CD4-positive, alpha-beta T cell treated with Interleukin-6 for 4 hours (primary cell): ENCODE measurements around the gene LYZL6.
A peak's percentile ranks its signal among the peaks of the same experiment; 100 is the strongest.
"Not testable (repeated sequence)": the region's sequence is repeated elsewhere in the genome, so short reads cannot be mapped to it uniquely, and the experiment has no call there.

Source experiments
- DNase-seq: peaks from one replicate; pipeline ENCODE4 v3.0.0-alpha.2; 2020; ENCODE audit warnings: mixed read lengths

LYZL6 gene

GRCh38 chr17:35906191-35906925, 37.2 kb downstream of the LYZL6 start:
- DNase-seq, result no peak

GRCh38 chr17:35903451-35903850, 40.1 kb downstream of the LYZL6 start:
- DNase-seq, result no peak

DNA sequence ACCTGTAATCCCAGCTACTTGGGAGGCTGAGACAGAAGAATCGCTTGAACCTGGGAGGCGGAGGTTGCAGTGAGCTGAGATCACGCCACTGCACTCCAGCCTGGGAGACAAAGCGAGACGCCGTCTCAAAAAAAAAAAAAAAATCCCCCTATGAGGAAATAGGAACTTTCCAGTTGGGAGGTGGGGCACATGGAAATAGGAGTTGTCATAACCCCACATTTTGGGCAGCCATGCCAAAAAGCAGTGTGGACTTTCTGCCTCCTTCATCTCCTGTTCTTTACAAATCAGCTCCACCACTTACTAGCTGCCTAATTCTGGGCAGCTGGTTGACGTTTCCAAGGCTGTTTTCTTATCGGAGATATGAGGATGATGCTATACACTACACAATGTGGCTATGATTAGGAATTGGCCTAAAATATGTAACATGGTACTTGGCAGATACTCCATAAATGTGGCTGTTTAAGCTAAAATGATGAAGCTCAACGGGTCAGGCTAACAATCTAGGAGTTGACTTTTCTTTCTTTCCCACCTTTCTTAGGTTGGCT, 41.8 kb downstream of the LYZL6 start:
- DNase-seq, result no peak

DNA sequence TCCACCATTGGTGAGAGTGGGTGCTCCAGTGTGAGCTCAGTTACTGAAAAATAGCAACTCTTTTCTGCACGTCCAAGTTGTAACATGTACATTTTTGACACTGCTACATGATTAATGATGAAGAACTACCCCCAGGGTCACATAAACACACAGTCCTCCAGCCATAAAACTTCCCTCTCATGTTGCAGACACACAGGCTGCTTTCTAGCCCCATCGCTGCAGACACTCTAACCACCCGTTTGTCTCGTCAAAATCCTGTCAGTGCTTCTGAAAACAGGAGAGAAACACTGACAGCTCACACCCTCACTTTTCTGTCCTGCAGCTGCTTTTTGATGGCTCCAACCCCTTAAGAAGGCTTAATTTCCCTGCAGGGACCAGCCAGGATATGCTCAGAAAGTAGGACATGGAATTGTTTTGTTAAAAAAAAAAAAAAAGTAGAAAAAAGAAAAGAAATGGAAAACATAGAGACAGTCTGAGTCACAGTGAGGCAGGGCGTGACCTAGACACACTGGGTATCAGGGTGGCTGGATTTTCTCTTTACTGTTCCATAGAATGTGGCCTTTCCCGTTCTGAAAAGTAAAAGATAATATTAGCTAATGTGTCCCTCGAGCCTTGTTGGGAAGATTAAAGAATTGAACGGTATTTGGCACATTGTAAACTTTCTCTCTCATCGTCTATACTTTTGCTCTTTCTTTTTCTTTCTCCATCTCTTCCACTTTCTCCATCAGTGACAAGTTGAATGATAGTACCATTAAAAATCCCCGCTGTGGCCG, 42.6 kb downstream of the LYZL6 start:
- peak; percentile 39 for DNase-seq

- peak; percentile 37 for DNase-seq
Measured at GRCh38 chr17:35900280-35900679, 43.2 kb downstream of the LYZL6 start.

DNA sequence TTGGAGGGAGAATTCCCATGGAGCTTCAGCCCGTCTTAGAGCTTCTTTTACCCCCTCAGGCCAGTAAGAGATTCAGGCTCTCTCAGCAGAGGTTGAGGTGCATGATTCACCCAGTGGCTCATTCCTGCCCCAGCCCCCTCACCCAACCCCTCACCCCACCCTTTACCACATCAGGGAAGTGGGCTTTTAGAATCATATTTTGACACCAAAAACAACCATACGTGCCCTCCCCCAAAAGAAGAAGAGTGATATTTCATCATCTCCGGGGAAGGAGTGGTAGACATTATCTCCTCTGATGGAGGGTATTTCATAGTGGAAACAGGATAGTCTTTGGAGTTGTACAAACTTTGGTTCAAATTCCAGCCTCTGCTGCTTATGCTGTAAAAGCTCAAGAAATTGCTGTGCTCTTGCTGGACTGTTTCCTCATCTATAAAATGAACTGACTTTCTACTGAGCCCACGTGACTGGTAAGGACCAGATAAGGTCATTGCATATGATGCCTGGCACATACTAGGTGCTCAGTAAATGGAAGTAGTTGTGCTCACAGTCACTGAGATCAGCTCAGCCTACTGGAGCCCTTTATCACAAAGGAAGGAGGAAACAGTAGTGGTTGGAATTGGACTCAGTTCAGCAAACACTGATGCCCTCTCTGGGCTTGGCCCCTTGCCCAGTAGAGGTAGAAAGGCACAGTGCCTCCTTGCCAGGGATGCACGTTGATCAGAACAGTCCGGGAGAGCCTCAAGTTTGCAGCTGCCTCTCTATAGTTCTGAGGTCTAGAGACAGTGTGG, 45.0 kb downstream of the LYZL6 start:
- peak; percentile 58 for DNase-seq

DNA sequence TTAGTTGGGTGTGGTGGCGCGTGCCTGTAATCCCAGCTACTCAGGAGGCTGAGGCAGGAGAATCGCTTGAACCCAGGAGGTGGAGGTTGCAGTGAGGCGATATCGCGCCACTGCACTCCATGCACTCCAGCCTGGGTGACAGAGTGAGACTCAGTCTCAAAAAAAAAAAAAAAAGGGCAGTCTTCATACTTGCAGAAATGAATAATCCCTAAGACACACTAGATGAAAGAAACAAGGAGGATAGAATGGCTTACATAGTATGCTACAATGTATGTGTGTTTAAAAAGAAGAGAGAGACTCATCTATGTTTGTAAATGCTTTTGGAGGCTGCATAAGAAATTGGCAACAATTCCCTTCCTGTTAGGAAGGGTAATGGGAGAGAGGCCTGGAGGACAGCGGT, 45.7 kb downstream of the LYZL6 start:
- not testable (repeated sequence) for DNase-seq

DNA sequence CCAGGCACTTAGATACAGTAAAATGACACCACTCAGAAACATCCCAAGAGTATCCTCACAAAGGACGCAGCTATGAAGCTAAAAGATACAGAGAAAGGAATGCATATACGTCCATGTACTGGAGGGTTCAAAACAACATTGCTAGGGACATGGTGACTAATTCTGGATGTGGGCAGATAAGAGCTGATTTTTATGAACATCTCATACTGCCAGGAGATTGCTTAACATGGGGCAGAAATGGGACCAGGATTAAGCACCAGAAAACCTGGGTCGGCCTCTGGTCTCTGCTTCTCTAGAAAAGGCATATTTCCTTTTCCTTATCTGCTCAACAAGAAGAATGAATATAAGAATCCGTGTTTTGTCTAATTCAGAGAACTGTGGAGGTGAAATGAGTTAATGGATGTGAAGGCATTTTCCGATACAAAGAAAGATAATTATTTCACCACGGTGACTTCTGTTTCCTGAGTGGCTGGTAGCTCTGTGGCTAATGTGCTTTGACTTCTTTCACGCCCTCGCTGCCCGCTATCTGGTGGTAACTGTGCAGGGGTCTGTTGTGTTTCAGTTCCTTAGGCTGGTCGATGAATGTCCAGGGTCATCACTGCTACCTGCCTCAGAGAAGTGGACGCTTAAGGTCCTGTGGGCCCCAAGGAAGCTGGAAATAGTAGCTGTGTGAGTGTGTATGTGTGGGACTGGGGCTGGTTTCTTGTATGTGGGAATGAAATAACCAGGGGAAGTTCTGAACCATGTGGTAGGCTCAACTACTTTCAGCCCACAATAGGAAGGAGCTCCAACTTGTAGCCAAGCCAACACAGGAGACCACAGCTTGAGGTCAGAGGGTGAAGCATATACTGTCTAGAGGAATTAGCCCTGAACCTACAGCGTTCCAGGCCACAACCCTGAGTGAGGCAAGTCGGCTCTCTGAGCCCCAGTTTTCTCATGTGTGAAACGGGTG, 47.6 kb downstream of the LYZL6 start:
- DNase-seq, result peak; percentile 45

GRCh38 chr17:35894206-35894605, 49.3 kb downstream of the LYZL6 start:
- no peak for DNase-seq

GRCh38 chr17:35893751-35894150, 49.8 kb downstream of the LYZL6 start:
- DNase-seq, result no peak

DNA sequence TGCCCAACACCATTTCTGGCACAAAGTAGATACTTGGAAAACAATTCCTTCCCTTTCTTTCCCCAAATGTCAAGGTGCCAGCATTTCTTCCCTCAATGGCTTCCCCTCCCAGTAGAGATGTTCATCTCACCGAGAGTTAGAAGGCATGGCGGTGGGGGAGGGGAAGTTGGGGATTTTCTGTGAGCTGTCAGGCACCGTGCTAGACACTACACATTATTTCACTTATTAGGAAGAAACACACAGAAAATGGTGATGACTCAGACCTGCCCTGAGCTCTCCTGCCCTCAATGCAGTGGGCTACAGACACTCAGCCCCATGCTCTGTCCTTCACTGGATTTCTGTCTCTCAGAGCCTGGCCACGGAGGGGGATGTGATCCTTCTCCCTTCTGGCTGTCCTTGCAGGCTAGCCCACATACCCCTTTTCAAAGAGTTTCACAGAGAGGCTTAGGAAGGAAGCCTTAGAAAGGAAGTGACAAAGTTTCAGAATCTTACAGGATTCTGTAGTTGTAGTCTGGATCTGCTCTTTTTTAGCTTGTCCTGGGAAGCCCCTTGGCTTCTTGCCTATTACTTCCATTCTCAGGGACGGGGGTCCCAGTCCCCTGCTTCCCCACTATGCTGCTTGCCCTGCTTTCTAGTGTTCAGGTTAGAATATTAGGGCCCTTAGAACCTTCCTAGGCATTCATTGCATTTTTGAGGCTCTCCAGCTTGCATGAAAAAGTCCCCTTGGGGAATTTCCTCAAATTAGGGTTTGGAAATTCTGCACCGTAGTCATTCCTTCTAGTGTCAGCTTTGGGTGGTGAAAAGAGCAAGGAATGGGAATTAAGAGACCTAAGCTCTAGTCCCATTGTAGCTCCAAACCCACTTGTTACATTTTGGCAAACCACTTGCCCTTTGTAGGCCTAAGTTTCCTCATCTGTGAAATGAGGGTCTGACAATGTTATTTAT, 51.1 kb downstream of the LYZL6 start:
- DNase-seq, result peak; percentile 63

DNA sequence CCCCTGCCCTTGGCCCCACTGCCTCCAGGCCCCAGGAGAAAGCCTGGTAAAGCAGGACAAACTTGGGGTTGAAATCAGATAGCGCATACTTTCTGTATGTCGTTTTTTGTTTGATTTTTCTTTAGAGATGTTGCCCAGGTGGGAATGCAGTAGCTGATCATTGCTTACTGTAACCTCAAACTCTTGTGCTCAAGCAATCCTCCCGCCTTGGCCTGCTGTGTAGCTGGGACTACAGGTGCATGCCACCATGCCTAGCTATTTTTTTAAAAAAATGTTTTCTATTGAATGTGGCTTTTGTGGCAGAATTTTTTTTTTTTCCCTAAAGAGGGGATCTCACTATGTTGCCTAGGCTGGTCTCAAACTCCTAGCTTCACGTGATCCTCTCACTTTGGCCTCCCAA, 52.2 kb downstream of the LYZL6 start:
- peak; percentile 18 for DNase-seq

DNA sequence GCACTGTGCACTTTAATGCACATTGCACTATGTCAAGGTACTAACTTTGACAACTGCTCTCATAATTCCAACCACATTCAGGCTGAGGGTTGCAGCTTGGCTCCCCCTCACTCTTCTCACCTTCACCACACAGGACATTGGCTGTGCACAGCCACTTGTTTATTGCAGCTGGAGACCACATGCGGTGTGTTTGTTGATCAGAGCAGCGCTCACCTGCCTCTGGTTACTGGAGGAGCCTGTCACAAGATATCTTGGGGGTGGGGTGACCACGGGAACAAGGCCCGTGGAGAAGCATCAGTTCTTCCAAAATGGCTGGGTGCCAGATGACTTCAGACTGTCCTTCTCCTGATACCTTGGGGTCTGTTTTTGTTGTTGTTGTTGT, 52.7 kb downstream of the LYZL6 start:
- peak; percentile 69 for DNase-seq

GRCh38 chr17:35889818-35890773, 53.4 kb downstream of the LYZL6 start:
- no peak for DNase-seq

DNA sequence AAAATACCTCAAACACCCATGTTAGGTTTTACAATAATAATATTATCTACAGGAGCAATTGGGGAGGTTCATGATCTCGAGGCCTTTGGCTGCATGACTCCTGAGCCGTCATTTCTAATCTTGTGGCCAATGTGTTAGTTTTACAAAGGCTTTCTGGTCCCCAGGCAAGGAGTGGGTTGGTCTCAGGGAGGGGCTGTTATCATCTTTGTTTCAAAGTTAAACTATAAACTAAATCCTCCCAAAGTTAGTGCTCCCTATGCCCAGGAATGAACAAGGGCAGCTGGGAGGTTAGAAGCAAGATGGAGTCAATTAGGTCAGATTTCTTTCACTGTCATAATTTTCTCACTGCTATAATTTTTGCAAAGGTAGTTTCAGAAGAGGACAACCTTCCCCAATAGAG, 54.3 kb downstream of the LYZL6 start:
- DNase-seq, result peak; percentile 22
